ENCODE results near the gene SPINDOC. TPM values are rescaled to one million over a fixed set of nuclear protein-coding genes. Genes with fewer than 3 reads are reported as not detected.

Gene SPINDOC
- total RNA-seq, 4 donors from 2014 or later, result 1.5 to 9.8 (median 5.2) TPM

GRCh38 chr11:63767267-63767564 is 46.0 kb upstream of the SPINDOC start:
- in situ Hi-C loops (cut with MboI; ENCODE audit: low pct_ligation_motif_present in 1 of 4, low pct_unique_long_range_greater_than_20kb in 1 of 4, low sequenced_read_pairs in 3 of 4), result loop anchor here in 1 of 4 donors (10.0 kb wide), 1 partner anchor 178 kb away; no protein-coding TSS in a partner anchor
- peak overlapping the region in 3 of 4 donors; percentile 91 to 94 (median 94) for H3K4me3 ChIP-seq
- intact Hi-C loops (cut with DNase I; ENCODE audit: low total_unique reads), result loop anchor here (2.0 to 10.0 kb wide), 3 partner anchors 45 to 174 kb away; partner anchors contain the start of genes RTN3 and SPINDOC
- H3K27ac ChIP-seq, result peak overlapping the region; percentile 81 to 89 (median 86)
- H3K4me1 ChIP-seq, result peaks cover 25 to 65% (median 55%) of the 10 kb centered on the region in 4 donors
- H3K9me3 ChIP-seq, result no peaks in the 10 kb centered on the region
- WGBS, 2 donors (ENCODE audit: low coverage in 1 of 2), result 10% methylated on average over 4 of the region's 4 CpGs; no CpG with 5 or more reads in 1 of the 2 donors
- DNase-seq, result no peak
- no peaks in the 10 kb centered on the region for H3K36me3 ChIP-seq
- peaks cover 25% of the 10 kb centered on the region for H3K27me3 ChIP-seq
- no peak for TF ChIP-seq CTCF (IDR thresholded peaks at IDR 0.05)
- TF ChIP-seq POLR2A (IDR thresholded peaks at IDR 0.05), result no peak
- TF ChIP-seq EP300 (IDR thresholded peaks at IDR 0.05; ENCODE audit: low read depth), result no peak
- no peak for TF ChIP-seq POLR2AphosphoS5 (IDR thresholded peaks at IDR 0.05)

GRCh38 chr11:63767565-63768236 is 45.6 kb upstream of the SPINDOC start:
- no peaks in the 10 kb centered on the region for H3K36me3 ChIP-seq
- peaks cover 25% of the 10 kb centered on the region for H3K27me3 ChIP-seq
- H3K4me3 ChIP-seq, result peak overlapping the region; percentile 65 to 94 (median 92)
- WGBS, 2 donors (ENCODE audit: low coverage in 1 of 2), result 0 to 1% methylated on average over 14 to 34 of the region's 34 CpGs
- no peaks in the 10 kb centered on the region for H3K9me3 ChIP-seq
- in situ Hi-C loops (cut with MboI; ENCODE audit: low pct_ligation_motif_present in 1 of 4, low pct_unique_long_range_greater_than_20kb in 1 of 4, low sequenced_read_pairs in 3 of 4) (loop anchor here in 1 of 4 donors (10.0 kb wide), 1 partner anchor 177 kb away; no protein-coding TSS in a partner anchor), intact Hi-C loops (cut with DNase I; ENCODE audit: low total_unique reads) (loop anchor here (2.0 to 10.0 kb wide), 3 partner anchors 45 to 173 kb away; partner anchors contain the start of genes RTN3 and SPINDOC)
- TF ChIP-seq CTCF (IDR thresholded peaks at IDR 0.05) (peak in 2 of 5 experiments; percentile 18 to 24), POLR2AphosphoS5 (IDR thresholded peaks at IDR 0.05) (no peak)
- H3K4me1 ChIP-seq, result peaks cover 25 to 60% (median 51%) of the 10 kb centered on the region in 4 donors
- H3K27ac ChIP-seq, result peak overlapping the region; percentile 81 to 89 (median 86)
- peak; percentile 53 for DNase-seq

- peak in 3 of 5 experiments; percentile 53 to 65 (median 62) for TF ChIP-seq CTCF (IDR thresholded peaks at IDR 0.05)
- no peak for TF ChIP-seq POLR2AphosphoS5 (IDR thresholded peaks at IDR 0.05)
- Histone ChIP-seq H3K4me1 (peaks cover 25 to 53% (median 43%) of the 10 kb centered on the region in 4 donors), H3K9me3 (no peaks in the 10 kb centered on the region), H3K27ac (peak within 1 kb of the TSS; percentile 81 to 89 (median 86)), H3K36me3 (no peaks in the 10 kb centered on the region), H3K27me3 (peaks cover 25% of the 10 kb centered on the region), H3K4me3 (peak within 1 kb of the TSS; percentile 79 to 94 (median 92))
- in situ Hi-C loops (cut with MboI; ENCODE audit: low pct_ligation_motif_present in 1 of 4, low pct_unique_long_range_greater_than_20kb in 1 of 4, low sequenced_read_pairs in 3 of 4), result loop anchor here in 1 of 4 donors (10.0 kb wide), 1 partner anchor 176 kb away; no protein-coding TSS in a partner anchor
- intact Hi-C loops (cut with DNase I; ENCODE audit: low total_unique reads), result loop anchor here (5.0 to 10.0 kb wide), 2 partner anchors 44 to 84 kb away; partner anchors contain the start of genes RTN3 and SPINDOC
- WGBS, 2 donors (ENCODE audit: low coverage in 1 of 2), result 1% methylated on average over 56 of the region's 113 CpGs; no CpG with 5 or more reads in 1 of the 2 donors
- DNase-seq, result peak; percentile 75
These were observed 44.8 kb upstream of the SPINDOC start, which contains the start of gene ZFTA for GRCh38 chr11:63768237-63769041. TSS of gene ZFTA (minus strand) at chr11:63768775. CDS start at chr11:63768622, 153 bp downstream.
